ENCODE measurements around the gene RRAS.

Gene RRAS

DNA sequence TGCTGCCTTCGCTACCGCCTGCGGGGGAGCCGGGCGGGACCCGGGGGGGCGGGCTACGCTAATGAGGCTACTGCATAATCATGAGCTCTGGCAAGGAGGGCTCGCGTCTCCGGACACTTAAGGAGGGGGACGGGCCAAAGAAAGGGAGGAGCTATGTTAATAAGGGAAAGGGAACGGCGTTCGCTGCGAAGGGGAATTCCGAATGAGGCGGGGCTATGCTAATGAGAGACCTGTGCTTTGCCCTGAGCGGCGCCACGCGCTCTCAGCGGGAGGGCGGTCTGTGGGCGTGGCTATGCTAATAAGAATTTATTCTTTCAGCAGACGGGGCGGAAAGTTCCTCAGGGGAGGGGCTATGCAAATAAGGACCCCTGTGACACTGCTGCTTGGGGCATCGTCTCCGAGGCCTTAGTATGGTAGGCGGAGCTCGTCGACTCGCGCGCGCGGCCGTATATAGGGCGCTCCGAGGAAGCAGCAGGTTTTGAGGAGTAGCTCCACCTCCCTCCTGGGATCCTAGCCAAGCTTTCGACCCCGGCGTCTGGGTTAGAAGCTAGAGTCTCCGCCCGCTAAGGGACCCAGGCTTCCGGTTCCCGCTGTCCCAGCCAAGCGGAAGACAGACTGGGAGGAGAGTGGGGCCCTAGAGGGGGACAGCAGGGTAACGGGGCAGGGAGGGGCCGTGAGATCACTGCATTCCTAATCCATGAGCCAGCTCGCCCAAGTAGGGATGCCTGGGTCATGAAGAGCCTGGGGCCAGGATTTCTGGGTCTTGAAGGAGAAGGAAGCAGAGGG, at the start of gene RRAS:
Gene RRAS, minus strand, starts transcription at position 31 of the 786 bp plus-strand sequence. CDS start 45 bp downstream, outside the sequence.
- DNase-seq (ENCODE audit: low read depth) = peak; percentile 100

DNA sequence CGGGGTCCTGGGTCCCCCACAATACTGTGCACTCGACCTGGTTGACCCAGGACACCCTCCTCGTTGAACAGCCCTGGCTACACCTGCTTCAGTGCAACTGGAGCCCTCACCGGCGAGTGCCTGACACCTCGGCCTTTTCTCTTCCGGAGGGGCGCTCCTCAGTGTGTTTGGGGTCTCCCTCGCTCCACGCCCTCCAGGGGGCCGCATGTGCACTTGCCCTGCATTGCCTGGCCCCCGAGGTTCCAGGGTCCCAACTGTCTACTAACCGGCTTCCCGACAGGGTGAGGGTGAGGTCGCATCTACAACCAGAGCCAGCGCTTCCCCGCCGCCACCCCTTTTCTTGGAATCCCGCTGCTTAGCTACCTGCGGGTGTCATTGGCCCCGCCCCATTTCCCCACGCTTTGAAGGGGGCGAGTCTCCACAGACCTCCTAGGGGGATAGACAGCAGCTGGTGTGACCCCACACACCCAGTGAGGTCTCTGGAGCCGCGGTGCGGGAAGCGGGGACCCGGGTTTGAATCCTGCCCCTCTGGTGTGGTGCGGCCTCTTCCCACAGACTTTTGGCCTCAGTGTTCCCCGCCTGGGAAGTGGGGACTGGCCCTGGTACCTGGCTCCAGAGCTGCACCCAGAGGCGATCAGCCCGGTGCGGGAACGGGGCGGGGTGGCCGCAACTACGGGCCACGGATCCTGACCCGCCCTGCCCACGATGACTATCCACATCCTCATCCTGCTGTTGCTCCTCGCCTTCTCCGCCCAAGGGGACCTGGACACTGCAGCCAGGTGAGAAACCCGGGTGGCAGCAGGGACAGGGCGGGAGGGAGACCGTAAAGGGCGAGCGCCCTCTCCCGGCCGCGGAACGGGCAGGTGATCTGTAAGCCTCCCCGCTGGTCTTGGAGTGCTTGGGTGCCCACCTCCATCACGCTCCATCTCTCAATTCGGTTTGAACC, 49.5 kb upstream of the RRAS start, which contains the start of gene ADM5:
Gene ADM5, plus strand, starts transcription at position 462 of the 946 bp plus-strand sequence. Its CDS starts 244 bp downstream, at position 706.
- DNase-seq (ENCODE audit: low read depth) = no peak

DNA sequence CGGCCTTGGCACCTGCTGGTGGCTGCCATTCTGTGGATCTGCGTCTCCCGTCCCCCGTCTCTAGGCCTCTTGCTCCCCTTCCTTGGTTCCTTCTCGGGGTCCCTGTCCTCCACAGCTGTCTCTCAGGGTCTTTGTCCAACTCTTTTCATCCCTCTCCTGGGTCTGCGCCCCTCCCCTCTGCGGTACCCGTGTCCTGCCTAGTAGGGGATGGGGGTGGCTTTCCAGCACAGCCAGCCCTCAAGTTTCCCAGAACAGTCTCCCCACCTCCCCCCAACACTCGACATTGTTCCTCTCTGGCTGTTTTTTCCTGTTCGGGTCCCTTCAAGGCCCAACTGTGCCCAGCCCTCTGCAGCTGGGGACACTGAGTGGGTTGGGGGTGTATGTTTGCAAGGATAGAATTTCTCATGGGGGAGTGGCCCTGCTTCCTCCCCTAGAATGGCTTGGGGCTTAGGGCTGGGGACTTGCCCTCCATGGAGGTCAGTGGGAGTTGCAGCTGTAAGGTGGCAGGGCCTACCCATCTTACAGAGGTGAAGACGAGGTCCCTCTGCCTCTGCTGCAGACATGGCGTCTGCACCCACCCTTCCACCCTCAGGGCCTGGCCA, 48.7 kb upstream of the RRAS start:
- no peak for DNase-seq (ENCODE audit: low read depth)

DNA sequence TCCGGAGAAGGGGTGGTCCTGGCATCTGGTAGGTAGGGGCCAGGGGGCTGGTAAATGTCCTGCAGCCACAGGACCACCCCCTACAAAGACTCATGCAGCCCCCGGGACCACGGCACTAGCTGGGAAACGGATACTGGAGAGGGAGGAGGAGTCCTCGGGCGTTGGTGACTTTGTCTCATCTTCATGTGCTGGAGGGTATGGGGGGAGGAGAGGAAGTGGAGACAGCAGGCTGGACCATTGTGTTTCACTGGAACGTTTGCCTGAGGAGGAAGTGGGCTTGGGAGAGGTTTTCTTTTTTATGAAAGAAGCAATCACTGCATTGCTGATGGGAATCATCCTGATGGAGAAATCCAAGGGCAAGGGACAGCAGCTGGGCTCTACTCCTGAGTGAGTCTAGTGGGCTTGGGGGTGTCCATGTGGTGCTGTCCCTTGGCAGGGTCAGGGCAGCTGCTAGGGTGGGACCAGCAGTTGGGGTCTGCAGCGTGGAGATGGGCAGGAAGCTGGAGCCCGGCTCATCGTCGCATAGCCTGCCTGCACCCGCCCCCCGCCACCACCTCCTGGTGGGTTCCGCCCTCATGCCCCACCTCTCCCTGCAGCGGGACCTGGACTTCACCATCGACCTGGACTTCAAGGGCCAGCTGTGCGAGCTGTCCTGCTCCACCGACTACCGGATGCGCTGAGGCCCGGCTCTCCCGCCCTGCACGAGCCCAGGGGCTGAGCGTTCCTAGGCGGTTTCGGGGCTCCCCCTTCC, 47.8 kb upstream of the RRAS start:
- DNase-seq (ENCODE audit: low read depth) = no peak

DNA sequence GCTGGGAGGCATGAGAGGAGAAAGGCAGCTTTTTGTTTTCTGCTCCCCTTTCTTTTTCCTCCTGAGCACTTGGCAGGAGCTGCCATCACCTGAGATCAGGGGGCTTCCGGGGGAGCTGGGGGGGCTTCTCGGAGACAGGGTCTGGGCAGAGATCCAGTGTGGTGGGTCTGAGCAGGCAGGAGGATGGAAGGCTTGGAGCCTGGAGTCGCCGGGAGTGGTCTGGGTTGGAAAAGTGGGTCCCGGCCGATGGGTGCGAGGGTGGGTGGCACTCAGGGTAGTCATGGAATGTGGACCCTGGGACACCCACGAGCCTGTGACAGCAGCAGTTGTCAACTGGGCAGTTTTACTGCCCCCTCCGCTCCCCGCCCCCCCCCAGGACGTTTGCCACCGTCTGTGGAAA, 47.2 kb upstream of the RRAS start:
- DNase-seq (ENCODE audit: low read depth) = no peak

DNA sequence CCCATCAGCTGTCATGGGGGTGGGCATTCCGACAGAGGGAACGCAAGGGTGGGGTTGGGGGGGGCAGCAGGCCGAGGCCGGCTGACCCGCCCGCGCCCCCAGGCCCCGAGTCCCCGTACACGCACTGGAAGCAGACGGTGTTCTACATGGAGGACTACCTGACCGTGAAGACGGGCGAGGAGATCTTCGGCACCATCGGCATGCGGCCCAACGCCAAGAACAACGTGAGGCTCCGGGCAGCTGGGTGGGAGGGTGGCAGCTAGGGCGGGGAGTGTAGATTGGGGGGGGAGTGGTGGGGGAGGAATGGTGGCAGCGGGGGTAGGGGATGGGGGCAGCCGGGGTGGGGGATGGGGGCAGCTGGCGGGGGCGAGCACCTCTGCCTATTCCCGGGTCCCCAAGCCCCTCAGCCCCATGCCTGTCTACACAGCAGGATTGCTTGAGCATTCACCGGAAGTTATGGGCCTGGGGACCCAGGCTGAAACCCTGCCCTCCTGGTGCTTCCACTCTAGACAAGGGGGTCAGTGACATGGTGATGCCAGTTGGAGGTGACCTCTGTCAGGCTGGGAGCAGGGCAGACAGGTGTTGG, 46.7 kb upstream of the RRAS start:
- no peak for DNase-seq (ENCODE audit: low read depth)

DNA sequence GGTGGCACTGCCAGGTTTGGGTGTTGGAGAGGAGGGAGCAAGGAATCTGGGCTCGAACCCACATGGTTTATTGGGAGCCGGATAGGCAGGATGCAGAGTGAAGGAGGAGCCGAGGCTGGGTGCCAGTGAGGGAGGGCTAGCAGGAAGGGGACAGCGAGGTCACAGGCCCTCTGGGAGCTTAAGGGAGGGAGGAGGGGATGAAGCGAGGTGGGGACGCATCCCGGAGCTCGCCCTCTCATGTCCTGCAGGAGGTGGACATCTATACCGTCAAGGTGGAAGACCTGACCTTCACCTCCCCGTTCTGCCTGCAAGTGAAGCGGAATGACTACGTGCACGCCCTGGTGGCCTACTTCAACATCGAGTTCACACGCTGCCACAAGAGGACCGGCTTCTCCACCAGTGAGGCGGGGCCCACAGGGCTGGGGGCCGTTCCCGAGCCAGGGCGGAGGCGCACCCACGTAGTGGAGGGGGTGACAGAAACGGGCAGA, 45.9 kb upstream of the RRAS start:
- DNase-seq (ENCODE audit: low read depth) = no peak

DNA sequence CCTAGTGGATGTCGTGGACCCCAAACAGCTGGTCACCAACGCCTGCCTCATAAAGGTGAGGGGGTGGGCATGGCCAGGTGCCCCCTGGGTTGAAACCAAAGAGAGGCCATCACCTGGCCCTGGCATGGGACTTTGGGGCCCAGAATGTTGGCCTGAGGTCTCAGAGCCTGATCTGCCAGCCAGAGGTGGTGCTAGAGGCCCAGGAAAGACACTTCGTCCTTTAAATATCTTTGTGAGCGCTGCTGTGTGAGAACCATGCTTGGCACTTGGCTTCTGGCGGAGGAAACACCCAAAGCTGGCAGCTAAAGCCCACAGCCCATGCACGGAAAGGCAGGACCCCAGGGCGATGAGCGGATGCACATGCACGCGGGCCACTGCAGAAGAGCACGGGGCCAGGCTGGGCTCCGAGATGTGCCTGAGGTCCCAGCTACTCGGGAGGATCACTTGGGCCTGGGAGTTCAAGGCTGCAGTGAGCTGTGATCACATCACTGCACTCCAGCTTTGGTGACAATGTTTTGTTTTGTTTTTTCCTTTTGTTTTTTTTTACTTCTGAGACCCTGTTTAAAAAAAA, 45.1 kb upstream of the RRAS start:
- DNase-seq (ENCODE audit: low read depth) = no peak

DNA sequence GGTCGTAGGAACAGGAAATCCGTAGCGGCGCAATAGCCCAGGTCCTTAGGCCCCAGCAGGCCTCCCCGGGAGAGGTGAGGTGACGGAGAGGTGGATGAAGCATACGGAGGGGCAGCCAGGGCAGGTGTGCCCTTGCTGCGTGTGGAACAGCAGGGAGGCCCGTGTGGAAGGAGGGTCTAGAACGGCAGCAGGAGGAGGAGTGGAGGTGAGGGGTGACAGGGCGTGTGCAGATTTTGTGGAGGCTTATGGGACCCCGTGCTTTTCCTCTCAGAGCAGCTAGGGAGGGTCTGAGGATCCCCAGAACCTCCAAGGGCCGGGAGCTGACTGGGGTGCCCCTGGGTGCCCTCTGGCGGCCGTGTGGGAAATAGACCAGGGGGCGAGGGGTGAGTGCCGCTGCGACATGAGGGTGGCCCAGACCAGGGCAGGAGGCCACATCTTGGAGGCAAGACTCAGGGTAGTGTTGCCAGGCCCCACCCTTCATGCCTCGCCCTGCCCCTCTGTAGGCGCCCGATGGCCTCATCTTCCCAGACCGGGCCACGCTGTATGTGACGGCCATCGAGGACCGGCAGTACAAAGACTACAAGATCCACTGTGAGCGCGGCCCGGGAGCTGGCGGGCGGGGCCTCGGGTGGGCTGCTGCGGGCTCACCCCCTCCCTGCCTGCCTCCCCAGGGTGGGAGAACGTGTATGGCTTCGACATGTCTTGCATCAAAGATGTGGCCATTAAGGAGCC, 44.5 kb upstream of the RRAS start:
- no peak for DNase-seq (ENCODE audit: low read depth)

DNA sequence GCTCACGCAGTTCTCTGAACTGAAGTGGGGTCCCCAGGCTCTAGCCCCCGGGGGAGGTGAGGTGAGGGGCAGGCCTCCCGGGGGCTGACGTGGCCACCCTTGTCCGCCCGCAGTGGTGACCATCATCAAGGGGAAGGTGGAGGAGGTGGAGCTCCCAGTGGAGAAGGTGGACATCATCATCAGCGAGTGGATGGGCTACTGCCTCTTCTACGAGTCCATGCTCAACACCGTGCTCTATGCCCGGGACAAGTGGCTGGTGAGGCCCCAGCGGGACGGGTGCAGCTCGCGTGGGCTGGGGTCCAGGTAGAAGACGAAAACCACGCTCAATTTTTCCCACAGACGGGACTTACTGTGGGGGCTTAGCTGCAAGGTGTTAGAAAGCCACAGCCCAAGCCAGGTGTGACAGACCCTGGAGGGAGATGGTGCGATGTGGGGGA, 43.9 kb upstream of the RRAS start:
- no peak for DNase-seq (ENCODE audit: low read depth)

DNA sequence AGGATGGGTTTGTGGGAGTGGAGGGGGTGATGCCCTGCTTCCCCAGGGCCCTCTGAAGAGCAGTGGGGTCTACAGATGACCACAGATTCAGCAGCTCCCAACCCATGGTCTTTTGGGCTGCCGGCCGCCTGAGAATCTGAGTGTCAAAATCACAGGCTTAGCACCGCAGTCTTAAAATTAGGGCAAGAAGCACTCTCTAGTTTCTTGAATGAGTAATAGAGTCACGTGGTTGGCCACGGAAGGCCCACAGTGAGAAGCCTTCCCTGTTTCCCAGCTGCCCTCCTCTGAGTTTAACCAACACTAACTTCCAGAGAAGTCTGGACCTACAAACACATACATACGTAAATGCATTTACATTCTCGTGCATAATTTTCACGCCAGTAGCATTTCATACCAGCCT, 42.3 kb upstream of the RRAS start:
- no peak for DNase-seq (ENCODE audit: low read depth)

DNA sequence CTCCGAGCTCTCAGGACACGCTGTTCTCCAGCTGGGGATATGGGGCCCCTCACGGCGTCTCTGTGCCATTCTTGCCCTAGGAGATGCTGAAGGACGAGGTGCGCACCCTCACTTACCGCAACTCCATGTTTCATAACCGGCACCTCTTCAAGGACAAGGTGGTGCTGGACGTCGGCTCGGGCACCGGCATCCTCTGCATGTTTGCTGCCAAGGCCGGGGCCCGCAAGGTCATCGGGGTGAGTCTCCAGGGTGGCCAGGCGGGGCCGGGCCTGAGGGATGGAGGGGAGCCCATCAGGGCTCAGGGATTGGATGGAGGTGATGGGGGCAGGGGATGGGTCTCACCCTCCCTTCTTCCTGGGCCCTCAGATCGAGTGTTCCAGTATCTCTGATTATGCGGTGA, 41.9 kb upstream of the RRAS start:
- no peak for DNase-seq (ENCODE audit: low read depth)

DNA sequence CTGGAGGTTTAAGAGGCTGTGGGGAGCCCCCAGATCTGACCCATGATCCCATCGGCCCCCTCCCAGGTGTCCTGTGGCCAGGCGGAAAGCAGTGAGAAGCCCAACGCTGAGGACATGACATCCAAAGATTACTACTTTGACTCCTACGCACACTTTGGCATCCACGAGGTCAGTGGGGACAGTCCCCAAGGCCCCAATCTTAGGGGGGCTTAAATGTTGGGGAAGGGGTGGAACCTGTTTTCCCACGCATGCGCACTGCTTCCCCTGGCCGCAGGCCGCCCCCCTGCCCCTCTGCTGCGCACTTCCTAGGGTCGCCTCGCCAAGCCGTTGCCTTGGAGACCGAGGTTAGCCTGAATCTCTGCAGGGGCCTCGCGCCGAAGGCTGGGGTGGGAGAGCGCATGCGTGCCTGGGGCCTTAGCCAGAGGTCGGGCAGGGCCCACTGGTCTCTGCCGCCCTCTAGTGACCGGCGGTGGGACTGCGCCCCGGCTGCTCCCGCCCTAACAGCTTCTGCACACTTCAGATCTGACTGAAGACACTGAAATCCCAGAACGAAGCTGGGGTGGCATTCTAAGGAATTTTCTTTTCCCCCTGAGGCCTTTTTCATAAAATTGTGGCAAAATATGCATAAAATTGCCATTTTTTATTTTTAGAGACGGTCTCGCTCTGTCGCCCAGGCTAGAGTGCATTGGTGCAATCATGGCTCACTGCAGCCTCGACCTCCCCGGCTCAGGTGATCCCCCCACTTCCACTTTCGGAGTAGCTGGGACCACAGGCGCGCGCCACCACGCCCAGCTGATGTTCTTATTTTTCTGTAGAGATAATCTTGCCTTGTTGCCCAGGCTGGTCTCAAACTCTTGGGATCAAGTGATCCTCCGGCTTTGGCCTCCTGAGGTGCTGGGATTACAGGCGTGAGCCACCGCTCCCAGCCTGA, 40.7 kb upstream of the RRAS start:
- DNase-seq (ENCODE audit: low read depth) = peak; percentile 83

DNA sequence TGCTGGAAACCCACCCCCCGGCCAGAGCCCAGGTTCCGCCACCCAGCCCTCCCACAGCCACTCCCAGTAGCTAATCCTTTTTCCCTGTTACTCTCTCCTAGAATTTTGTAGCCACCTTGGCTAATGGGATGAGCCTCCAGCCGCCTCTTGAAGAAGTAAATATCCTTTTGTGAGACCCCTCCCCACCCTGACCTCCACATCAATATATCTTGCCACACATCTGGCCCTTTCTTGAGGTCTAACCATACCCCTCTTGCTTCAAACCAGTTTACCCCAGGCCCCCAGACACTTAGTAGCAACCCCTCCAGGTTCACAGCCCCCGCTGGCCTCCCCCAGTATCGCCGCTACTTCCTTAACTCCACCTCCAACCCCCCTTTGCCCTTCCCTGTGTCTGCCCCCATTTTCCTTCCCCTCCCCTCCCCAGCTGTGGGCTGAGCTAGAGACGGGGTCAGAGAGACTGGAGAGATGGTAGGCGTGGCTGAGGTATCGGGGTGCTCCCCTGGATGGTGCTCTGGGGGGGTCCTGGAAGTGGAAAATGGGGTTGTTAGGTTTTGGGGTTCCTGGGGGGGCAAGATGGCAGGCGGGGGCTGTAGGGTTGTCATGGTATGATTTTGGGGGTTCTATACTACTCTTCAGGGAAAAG, 39.9 kb upstream of the RRAS start:
- DNase-seq (ENCODE audit: low read depth) = no peak

DNA sequence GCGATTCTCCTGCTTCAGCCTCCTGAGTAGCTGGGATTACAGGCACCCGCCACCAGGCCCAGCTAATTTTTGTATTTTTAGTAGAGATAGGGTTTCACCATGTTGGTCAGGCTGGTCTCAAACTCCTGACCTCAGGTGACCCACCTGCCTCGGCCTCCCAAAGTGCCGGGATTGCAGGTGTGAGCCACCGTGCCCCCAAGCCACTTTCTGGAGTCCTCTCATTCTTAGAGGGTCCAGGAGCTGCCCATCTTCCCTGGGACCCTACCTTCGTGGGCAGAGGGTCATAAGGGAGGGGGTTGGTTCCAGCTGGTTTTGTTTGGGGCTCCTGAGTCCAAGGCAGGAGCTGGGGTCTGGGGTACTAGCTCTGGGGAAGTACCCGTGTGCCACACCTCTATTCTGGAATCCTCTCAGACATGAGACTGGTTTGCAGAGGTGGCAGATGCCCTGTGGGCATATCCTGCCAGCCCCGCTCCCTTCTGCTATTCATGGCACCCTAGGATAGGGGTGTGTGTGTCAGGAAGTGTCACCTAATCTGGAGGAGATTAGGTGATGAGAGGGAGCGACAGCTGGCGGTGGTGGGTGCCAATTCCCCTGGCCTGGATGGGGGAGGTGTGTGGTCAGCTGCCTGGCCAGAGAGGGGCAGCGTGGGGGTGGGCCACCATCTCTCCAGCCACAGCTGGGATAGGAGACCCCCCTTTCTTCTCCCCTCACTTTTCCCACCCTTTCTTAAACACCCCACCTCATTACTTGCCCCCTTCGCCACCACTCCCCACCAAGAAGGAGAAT, 39.2 kb upstream of the RRAS start:
- no peak for DNase-seq (ENCODE audit: low read depth)

DNA sequence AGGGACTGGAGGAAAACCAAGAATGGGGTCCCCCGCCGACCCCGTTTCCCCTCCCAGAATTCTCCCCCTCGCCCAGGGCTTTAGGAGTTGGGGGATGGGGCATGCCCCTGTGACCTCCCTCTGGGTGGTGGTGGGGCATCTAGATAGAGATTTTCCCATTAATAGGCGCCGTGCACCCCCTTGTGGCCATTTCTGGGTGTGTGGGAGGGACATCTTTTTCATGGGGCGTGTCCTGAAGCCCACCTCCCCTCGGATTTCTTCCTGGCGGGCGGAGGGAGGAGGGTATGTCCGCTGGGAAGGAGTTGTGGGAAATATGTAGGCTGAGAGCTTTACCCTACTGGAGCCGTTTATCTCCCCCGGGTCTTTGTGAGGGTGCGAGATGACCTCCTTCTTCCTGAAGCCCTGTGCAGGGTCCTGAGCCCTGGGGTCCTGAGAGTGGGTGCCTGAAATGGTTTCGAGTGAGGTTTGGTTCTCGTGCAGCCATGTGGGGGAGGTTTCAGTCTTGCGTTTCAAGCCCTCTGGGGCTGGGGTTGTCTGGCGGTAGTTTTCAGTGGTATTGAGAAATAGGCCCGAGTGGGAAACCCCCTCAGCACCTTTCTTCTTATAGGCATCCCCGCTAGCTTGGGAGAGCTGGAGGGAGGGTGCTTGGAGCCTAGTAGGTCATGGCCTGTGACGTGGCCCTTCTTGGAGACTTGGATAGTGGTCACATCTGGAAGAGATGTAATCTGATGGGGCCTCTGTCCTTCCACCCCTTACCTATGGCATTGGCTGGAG, 38.1 kb upstream of the RRAS start:
- no peak for DNase-seq (ENCODE audit: low read depth)
